ENCODE data around the gene DBP.

- TF ChIP-seq POLR2A (IDR thresholded peaks at IDR 0.05) (no peak), CTCF (IDR thresholded peaks at IDR 0.05) (no peak), POLR2AphosphoS5 (IDR thresholded peaks at IDR 0.05) (no peak)
Measured at GRCh38 chr19:48671446-48671995, 34.3 kb upstream of the DBP start.

Measured in sigmoid colon (tissue), 4 donors.